HG03095 (cell line): ENCODE results near the gene APOLD1.
A peak's percentile ranks its signal among the peaks of the same experiment; 100 is the strongest.
"Not testable (repeated sequence)": the region's sequence is repeated elsewhere in the genome, so short reads cannot be mapped to it uniquely, and the experiment has no call there.

Experiments used
- ATAC-seq: cut with Tn5 transposase; IDR thresholded peaks from one replicate; pipeline ENCODE4 v1.9.1; 2021; ENCODE audit warnings: moderate library complexity; ENCODE audit not compliant: unreplicated experiment

Gene APOLD1

DNA sequence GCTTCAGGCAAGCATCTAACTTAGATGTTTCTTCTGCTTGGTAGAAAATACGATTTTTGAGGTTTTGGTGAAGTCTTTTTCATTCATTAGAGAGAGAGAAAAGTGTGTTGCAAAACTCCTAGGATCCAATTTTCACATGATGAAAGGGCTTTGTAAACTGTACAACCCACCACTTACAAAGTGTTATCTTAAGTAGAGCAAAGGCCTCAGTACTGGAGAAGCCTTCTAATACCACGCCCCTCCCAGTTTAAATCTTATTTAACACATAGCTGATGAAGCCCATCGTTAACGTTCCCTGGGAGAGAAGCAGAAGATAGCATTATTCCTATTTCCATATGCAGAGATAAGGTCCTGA lies 869 bp downstream of the APOLD1 start:
- no peak for ATAC-seq

DNA sequence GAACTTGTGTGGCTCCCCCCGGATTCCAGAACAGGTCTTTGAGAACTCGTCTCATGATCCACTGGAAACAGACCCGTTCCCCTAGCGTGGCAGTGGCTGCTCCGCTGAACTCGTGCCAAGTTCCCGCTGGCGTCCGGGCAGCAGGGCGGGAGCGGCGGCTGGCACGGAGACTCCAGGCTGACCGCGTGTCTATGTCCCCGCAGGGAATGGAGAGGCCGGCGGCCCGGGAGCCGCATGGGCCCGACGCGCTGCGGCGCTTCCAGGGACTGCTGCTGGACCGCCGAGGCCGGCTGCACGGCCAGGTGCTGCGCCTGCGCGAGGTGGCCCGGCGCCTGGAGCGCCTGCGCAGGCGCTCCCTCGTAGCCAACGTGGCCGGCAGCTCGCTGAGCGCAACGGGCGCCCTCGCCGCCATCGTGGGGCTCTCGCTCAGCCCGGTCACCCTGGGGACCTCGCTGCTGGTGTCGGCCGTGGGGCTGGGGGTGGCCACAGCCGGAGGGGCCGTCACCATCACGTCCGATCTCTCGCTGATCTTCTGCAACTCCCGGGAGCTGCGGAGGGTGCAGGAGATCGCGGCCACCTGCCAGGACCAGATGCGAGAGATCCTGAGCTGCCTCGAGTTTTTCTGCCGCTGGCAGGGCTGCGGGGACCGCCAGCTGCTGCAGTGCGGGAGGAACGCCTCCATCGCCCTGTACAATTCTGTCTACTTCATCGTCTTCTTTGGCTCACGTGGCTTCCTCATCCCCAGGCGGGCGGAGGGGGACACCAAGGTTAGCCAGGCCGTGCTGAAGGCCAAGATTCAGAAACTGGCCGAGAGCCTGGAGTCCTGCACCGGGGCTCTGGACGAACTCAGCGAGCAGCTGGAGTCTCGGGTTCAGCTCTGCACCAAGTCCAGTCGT lies 1.5 kb downstream of the APOLD1 start:
- ATAC-seq, result peak; percentile 85

DNA sequence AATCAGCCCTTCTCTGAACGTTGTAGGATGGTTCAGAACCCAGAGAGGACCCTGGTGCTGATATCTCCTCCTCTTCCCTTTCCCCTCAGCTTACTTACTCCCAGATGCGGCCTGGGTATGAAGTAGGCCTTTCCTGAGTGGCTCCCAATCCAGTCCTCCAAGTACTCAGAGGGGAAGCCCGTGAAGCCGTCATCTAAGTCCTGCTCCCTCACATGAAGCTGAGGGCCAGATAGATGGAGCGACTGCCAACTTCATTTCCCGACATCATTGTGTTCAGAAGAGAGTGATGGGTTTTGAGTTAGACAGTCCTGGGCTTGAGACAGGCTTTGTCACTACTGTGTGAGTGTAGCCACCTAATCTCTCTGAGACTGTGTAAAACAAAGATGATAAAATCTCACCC lies 2.7 kb downstream of the APOLD1 start:
- no peak for ATAC-seq

DNA sequence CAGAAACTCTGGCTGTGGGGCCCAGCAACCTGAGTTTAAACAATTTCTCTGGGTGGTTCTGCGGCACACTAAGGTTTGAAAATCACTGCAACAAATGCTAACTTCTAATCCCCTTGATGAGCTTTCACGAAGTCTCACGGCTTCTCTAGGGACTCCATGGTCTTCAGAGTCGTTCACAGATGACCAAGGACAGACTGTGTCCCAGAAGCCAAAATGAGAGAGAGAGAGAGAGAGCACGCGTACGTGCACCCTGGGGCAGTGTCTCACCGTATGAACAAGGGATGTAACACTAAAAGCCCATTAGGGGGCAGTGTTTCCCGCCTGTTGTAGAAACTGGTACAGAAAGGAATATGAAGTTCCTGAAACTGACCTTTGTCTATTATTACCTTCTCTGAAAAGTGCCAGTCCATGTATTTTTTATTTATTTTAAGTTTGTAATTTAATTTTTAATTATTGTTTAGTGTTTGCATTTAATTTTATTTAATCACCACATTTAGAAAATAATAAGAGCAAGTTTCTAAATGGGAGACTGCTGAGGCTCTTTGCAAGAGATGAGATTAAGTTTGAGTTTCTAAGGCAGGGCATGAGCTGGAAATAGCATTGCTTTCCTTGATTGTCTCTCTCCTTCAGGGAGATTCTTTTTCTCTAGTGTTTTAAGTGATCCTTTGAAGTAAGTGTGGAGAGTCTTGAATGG lies 3.4 kb downstream of the APOLD1 start:
- peak; percentile 44 for ATAC-seq

DNA sequence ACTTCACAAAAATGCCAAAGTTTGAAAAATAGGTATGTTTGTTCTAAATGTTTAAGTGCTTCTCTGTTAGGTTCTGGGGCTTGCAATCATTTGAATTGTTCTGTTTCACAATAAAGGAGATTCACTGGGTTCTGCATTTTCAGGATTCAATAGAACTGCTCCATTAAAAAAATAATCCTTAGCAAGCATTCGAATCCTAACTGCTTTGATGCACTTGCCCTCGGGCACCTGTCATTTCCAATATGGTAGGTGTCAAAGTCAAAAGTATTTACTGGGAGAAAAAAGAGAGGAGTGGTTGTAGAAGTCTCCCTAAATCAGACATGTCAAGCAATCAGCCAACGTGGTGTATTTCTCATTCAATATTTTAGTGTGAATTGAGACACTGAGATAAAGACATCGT lies 5.5 kb downstream of the APOLD1 start:
- ATAC-seq, result no peak

DNA sequence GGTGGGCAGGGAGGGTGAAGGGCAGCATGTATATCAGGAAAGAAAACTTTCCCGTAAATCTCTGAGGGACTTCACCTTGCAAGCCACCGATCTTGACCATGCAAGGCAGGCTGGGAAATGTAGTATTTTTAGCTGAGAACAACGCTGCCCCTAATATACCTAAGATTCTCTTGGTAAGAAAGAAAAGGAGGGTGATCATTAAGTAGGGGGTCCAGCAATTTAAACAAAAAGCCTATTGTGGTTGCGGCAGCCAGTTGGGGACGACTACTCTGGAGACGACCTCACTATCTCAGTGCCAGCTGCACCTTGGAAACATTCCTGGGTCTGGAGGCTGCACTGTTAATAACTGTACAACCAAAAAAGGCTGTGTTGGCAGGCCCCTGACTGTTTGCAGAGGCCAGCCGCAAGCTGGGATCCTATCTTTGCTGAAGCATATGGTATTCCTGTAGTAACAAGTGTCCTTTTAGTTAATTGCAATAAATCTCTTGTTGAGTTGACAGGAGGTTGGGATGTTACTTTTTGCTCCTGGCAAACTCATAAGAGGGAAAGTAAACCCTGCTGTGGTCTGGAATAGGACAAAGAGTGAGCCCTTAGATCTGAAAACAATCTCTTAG lies 6.4 kb downstream of the APOLD1 start:
- no peak for ATAC-seq

DNA sequence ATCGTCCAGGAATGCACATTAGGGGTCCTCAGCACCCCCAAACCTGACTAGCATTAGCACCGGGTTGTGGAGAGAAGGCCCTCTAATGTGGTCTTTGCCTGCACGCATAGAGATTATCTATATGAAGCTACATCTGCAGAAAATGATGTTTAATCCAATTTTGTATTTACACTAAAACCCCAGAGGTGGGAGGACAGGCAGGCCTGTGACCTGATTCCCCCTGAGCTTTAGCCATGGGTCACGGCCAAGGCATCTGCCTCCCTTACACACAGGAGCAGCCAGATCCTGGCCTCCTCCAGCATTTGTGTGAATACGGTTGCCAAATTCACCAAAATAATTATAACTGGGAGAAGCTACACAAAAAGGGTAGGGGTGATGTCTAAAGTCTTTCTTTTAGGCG lies 7.0 kb downstream of the APOLD1 start:
- ATAC-seq, result no peak

DNA sequence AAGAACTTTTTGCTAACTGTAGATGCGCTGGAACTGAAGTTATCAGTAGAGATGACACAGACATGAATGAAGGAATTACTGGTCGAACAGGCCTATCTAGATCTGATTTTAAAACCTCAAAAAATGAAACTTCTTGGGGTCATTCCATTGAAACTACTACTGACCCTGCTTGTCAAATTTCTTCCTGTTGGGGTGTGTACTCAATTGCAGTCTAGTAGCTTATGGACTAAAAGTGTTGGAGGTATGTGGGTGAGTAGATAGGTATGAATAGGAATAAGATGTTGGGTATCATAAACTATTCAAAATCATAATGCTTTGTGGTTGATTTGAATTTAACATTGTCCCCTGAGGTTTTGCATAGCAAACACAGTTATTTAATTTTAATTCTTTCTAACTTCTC lies 9.2 kb downstream of the APOLD1 start:
- no peak for ATAC-seq

DNA sequence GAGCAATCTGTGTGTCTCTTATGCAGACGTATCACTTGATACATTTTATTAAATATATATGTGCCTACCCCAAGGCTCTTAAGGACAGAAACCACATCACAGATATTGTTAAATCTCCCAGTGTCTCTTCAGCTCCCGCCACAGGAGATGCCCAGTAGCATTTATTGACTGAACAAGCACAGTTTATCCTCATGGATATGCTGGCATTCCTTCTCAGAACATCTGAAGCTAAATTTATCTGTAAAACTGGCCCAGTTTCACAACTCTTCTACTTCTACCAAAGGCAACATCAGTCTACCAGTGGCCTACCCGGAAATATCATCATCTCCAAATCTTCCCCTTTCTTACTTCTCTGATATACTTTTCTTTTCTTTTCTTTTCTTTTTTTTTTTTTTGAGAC lies 10.7 kb downstream of the APOLD1 start:
- ATAC-seq, result no peak

DNA sequence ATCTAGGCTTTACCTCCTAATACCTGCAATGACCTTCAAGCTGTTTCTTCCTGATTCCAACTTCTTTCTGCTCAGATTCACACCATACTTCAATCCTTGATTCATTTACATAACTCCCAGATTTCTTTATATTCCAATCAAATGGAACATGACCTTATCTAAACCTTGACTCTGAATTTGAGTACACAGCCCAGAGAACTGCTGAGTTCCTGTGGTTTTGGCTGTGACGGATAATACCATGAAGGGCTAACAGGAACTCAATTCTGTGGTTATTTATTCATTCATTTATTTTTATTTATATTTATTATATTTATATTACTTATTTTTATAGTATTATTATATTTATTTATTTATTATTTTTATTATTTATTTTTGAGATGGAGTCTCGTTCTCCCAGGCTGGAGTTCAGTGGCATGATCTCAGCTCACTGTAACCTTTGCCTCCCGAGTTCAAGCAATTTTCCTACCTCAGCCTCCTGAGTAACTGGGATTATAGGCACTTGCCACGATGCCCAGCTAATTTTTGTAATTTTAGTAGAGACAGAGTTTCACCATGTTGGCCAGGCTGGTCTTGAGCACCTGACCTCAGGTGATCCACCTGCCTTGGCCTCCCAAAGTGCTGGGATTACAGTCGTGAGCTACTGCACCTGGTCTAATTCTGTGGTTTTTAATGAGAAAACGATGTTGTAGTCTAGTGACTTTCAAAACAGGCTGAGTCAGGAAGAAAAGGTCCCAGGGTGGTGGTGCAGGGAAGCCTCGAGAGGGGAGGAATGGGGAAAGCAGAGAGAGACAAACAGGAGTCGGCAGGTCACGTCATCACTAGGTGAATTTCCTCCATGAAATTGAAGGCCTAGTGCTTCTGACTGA lies 11.7 kb downstream of the APOLD1 start:
- no peak for ATAC-seq

DNA sequence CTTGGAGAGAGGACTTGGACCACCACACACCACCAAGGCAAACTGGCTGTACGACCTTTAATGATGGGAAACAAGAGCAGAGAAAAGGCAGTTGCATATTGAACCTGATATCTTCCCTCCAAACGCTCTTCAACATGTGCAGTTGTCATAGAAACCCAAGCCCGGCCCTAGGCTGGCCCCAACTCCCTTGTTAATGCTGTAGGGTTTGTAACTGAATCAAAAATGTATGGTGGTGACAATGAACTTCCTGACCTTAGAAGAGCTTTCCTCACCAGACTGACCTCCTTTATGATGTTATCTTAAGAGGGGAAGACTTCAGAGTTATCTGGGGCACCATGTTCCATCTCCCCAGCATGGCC lies 12.3 kb downstream of the APOLD1 start:
- ATAC-seq, result no peak

DNA sequence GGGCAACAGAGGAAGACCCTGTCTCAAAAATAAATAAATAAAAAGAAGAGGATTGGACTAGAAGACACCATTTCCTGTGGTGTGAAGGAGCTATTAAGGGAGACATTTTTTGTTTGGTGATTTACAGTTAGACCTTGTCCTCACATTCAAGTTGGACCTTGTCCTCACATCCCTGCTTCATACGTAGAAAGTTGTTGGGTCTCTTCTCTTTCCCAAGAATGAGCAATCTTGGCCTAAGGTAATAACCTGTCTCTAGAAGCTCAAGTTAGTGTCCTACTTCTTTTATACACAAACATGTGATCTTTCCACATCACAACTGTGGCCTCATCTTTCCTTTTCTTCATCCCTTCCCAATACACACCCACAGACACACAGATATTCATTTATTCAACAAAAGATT lies 13.0 kb downstream of the APOLD1 start:
- ATAC-seq, result no peak

DNA sequence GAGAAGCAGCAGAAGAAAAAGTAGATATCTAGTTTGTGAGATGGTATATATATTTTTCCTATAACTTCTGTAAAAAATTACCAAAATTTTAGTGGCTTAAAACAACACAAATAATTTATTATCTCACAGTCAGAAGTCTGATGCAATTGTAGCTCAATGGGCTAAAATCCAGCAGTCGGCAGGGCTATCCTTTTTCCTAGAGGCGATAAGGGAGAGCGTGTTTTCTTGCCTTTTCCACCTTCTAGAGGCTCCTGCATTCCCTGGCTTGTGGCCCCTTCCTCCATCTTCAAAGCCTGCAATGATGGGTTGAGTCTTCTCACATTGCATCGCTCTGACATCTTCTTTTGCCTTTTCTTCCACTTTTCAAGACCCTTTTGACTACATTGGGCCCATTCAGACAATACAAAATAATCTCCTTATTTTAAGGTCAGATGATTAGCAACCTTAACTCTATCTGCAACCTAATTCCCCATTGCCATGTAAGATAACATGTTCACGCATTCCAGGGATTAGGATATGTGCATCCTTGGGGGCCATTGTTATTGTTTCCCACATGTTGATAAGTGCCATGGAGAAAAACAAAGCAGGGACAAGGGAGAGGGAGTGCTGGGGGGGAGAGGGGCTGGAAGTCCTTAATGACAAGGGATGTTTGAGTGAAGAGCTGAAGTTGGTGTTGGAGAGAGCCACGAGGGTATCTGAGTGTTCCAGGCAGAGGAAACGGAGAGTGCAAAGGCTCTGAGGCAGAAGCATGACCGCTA lies 13.9 kb downstream of the APOLD1 start:
- no peak for ATAC-seq

DNA sequence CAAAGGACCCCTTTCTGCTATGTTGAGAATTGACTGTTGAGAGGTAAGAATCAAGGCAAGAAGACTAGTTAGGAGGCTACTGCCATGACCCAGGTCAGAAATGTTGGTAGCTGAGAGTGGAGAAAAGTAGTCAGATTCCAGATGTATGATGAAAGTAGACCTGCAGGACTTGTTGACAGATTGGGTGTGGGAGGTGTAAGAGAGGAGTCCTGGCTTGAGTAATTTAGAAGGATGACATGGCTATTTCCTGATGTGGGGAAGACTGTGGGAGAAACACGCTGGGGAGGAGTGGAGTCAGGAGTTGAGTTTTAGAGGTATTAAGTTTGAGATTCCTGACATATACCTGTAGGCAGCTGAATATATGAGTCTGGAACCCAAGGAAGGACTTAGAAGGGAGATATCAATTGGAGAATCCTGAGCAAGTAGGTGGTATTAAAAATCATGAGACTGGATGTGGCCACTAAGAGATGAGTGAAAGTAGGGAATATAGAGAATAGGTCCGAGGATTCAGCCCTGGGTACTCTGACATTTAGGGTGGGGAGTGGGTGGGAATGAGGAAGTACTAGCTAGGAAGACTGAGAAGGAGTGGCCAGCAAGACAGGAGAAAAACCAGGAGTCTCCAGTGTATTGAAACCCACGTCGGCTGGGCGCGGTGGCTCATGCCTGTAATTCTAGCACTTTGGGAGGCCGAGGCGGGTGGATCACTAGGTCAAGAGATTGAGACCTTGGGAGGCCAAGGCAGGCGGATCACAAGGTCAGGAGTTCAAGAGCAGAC lies 15.1 kb downstream of the APOLD1 start:
- no peak for ATAC-seq

DNA sequence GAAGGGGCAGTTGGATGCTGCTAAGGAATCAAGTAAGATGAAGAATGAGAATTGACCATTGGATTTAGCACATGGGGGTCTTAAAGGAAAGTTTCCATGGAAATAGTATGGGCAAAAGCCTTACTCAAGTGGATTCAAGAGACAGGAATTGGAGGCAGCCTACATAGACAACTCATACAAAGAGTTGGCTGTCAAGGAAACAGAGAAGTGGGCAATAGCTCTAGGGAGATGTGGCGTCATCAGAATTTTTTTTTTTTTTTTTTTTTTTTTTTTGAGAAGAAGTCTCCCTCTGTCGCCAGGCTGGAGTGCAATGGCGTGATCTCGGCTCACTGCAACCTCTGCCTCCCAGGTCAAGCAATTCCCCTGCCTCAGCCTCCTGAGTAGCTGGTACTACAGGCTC lies 16.2 kb downstream of the APOLD1 start:
- ATAC-seq, result not testable (repeated sequence)

DNA sequence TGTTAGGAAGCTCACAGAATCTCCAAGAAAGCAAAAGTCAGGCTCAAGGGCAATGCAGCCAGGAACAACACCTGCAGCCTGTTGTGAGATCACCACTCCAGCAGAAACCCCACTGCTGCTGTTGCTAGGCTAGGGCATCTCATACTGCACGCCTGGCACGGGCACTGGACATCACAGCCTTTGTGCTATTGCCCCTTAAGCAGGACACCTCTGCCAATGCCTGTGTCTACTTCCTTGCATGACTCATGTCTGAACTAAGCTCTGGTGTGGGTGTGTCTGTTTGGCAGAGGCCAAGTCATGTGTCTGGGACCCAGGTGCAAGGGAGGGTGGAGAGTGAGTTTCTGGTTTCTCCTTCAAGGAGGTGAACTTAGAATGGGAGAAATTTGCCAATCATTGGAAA lies 17.7 kb downstream of the APOLD1 start:
- ATAC-seq, result peak; percentile 77

DNA sequence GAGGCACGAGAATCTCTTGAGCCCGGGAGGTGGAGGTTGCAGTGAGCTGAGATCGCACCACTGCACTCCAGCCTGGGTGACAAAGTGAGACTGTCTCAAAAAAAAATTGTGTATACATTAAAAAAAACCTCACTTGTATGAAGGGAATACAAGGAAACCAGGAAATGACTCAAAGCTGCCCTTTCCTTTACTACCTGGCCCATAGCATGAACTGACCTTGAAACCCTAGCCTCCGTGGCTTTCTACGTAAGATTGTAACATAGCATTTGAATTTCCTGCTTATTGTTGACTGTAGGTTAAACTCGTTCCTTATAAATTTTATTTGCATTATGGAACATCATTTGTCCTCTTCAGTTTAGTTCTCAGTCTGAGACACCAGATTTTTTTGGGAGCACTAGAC lies 18.6 kb downstream of the APOLD1 start:
- ATAC-seq, result no peak

DNA sequence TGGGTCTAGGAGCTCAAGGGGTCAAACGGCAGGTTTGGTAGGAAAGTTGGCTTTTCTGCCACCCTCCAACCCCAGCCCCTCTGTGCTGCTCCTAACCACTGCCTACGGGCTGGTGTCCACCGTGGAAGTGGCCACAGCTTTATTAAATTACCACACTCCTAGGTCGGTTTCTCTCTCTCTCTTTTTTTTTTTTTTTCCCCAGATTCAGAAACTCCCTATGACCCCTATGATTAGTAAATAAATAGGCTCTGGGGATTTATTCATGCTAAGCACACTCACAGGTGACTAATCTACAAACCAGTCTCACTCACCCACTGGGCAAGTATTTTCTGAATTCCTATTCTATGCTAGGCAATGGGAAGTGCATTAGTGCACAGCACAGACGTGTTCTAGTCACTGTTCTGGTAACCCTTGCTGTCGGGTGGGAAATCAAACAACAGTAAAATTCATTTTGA lies 19.0 kb downstream of the APOLD1 start:
- no peak for ATAC-seq

DNA sequence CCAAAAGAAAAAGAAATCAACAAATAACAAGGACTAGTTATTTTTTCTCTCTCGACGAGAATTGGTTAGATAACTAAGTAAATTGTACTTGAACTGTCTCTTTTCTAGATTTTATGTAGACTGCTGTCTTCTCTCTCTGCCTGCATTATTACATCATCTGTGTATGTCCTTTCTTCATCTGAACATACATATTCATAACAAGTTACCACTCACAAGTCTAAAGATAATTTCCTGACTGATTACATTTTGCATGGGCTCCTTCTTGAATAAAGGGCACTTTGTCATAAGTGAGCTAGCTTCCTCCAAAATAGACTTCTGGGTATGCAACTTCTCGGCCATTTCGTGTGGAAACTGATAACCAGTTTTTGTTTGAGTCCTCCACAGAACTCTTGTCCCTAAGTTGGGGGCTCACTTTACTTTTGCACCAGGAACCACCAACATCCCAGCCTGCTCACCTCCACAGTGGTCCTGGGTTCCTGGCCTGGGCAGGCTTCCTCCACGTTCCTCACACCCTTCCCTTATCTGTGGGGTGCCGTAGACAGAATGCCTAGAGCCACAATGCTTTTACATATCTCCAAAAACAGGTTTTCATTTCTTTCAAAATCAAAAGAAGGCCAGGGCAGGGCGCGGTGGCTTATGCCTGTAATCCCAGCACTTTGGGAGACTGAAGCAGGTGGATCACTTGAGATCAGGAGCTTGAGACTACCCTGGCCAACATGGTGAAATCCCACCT lies 21.5 kb downstream of the APOLD1 start:
- no peak for ATAC-seq
